ENCODE results near the gene SLC25A47.

GRCh38 chr14:100328495-100329163, 5.5 kb downstream of the SLC25A47 start:
- TF ChIP-seq CTCF (IDR thresholded peaks at IDR 0.05) (no peak), ZFX (IDR thresholded peaks at IDR 0.05; ENCODE audit: borderline replicate concordance) (no peak)
